ENCODE results near the gene KRTAP4-8. TPM values are rescaled to one million over a fixed set of nuclear protein-coding genes. Genes with fewer than 3 reads are reported as not detected.
"Not testable (repeated sequence)": the region's sequence is repeated elsewhere in the genome, so short reads cannot be mapped to it uniquely, and the experiment has no call there.

The KRTAP4-8 gene
- total RNA-seq, 1 donor from 2014 or later = not detected

DNA sequence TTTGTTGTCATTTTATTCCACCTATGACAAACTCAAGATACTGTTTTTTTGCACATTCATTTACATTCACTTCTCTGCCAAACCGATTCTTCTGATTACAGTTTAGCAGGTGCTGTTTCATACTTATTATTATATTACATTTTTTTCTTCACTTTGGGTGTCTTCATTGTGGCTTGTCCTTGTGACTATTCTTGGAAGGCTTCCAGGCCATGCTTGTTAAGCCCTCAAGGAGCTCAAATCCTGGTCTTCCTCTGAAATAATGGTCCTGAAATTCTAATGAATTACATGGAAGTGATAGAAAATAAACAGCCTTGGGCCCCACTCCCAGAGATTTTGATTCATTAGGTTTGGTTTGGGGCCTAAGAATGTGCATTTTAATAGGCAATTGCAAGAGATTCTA is 33.6 kb downstream of the KRTAP4-8 start:
- DNase-seq (ENCODE audit: low read depth, low spot score) = no peak
- TF ChIP-seq, protein P1, sequence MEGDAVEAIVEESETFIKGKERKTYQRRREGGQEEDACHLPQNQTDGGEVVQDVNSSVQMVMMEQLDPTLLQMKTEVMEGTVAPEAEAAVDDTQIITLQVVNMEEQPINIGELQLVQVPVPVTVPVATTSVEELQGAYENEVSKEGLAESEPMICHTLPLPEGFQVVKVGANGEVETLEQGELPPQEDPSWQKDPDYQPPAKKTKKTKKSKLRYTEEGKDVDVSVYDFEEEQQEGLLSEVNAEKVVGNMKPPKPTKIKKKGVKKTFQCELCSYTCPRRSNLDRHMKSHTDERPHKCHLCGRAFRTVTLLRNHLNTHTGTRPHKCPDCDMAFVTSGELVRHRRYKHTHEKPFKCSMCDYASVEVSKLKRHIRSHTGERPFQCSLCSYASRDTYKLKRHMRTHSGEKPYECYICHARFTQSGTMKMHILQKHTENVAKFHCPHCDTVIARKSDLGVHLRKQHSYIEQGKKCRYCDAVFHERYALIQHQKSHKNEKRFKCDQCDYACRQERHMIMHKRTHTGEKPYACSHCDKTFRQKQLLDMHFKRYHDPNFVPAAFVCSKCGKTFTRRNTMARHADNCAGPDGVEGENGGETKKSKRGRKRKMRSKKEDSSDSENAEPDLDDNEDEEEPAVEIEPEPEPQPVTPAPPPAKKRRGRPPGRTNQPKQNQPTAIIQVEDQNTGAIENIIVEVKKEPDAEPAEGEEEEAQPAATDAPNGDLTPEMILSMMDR (conservative IDR thresholded peaks at IDR 0.05) = no peak
- no peaks in the 10 kb centered on the region for H3K36me3 Mint-ChIP-seq (ENCODE audit: low read depth)
- no peaks in the 10 kb centered on the region for H3K9me3 Mint-ChIP-seq
- no peak overlapping the region for H3K4me3 Mint-ChIP-seq
- H3K27me3 Mint-ChIP-seq (ENCODE audit: low read depth) = no peaks in the 10 kb centered on the region
- peaks cover 6% of the 10 kb centered on the region for H3K4me1 Mint-ChIP-seq
- H3K27ac Mint-ChIP-seq (ENCODE audit: unreplicated experiment) = no peak overlapping the region

DNA sequence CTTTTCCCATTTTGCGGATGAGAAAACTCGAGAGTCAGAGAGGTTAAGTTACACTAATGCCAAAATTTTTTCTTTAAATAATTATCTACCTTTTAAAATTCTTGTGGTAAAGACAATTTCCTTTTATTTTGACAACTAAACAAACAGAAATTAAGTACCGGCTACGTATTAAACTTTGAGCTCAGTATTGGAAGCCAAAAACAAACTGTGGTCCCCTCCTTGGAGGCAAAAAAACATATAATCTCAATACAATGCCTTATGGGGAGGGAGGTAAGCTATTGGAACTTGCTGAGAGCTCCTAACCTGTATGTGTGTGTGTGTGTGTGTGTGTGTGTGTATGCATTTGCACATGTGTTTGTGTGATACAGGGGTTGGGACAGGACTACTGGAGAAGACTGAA is 34.5 kb downstream of the KRTAP4-8 start:
- DNase-seq (ENCODE audit: low read depth, low spot score) = no peak
- Mint-ChIP-seq H3K27ac (ENCODE audit: unreplicated experiment) (no peak overlapping the region), H3K9me3 (no peaks in the 10 kb centered on the region)

DNA sequence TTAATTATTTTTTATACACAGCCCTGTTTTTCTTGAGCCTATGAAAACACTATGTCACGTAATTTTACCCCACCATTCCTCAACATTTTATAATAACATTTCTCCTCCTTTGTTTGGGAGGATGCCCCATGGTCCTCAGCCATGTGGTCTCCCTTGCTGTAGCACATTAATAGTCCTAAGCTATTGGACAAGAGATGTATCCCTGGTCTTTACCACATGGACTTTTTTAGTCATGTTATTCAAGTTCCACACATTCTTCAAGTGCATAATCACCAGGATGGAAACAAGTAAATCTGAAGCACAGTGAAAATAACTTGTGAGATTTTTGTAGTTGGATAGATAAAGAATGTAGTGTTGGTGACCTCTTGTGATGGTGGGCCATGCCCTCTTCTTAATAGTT is 36.0 kb downstream of the KRTAP4-8 start:
- no peaks in the 10 kb centered on the region for H3K27me3 Mint-ChIP-seq (ENCODE audit: low read depth)
- TF ChIP-seq, protein P1 (conservative IDR thresholded peaks at IDR 0.05) = no peak
- peak overlapping the region; percentile 43 for H3K27ac Mint-ChIP-seq (ENCODE audit: unreplicated experiment)
- DNase-seq (ENCODE audit: low read depth, low spot score) = no peak
- peaks cover 8% of the 10 kb centered on the region for H3K4me1 Mint-ChIP-seq
- no peak overlapping the region for H3K4me3 Mint-ChIP-seq
- peaks cover 7% of the 10 kb centered on the region for H3K9me3 Mint-ChIP-seq
- H3K36me3 Mint-ChIP-seq (ENCODE audit: low read depth) = no peaks in the 10 kb centered on the region

More for the DNA sequence above, 34.5 kb downstream of the KRTAP4-8 start:
- TF ChIP-seq, protein P1 (conservative IDR thresholded peaks at IDR 0.05) = no peak
- Mint-ChIP-seq H3K4me1 (peaks cover 8% of the 10 kb centered on the region), H3K4me3 (no peak overlapping the region), H3K27me3 (ENCODE audit: low read depth) (no peaks in the 10 kb centered on the region), H3K36me3 (ENCODE audit: low read depth) (no peaks in the 10 kb centered on the region)

DNA sequence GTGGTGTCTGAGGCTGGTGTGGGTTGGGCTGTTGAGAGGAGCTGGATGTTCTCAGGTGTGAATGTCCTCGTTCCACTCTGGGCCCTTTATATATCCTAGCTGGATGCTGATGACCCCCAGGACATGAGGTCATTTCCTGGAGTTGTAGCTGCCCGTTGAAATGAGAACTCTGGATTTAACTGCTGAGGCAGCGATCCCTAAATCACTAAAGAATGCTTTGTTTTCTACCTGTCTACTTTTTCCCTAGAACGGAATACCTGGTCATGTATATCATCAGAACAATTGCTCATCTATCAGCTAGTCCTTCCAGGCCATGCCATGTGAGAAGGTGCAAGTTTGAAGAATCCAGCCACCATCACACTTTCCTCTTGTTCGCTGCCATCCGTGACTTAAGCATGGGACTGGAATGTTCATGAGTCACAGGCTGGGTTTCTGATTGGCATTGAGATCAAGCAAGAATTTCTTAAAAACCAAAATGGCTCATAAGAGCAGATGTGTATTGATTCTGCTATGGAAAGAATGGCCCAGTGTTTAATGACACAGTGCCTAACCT is 37.8 kb downstream of the KRTAP4-8 start, which contains the start of gene KRTAP2-3:
Gene KRTAP2-3 (minus strand): TSS at position 63 of the 553 bp plus-strand sequence. CDS start 64 bp downstream, outside the sequence.
- TF ChIP-seq, protein P1 (conservative IDR thresholded peaks at IDR 0.05) = no peak
- no peak within 1 kb of the TSS for H3K4me3 Mint-ChIP-seq
- no peaks in the 10 kb centered on the region for H3K27me3 Mint-ChIP-seq (ENCODE audit: low read depth)
- peaks cover 7% of the 10 kb centered on the region for H3K9me3 Mint-ChIP-seq
- no peak for DNase-seq (ENCODE audit: low read depth, low spot score)
- peaks cover 8% of the 10 kb centered on the region for H3K4me1 Mint-ChIP-seq
- no peak within 1 kb of the TSS for H3K27ac Mint-ChIP-seq (ENCODE audit: unreplicated experiment)
- H3K36me3 Mint-ChIP-seq (ENCODE audit: low read depth) = no peaks in the 10 kb centered on the region

DNA sequence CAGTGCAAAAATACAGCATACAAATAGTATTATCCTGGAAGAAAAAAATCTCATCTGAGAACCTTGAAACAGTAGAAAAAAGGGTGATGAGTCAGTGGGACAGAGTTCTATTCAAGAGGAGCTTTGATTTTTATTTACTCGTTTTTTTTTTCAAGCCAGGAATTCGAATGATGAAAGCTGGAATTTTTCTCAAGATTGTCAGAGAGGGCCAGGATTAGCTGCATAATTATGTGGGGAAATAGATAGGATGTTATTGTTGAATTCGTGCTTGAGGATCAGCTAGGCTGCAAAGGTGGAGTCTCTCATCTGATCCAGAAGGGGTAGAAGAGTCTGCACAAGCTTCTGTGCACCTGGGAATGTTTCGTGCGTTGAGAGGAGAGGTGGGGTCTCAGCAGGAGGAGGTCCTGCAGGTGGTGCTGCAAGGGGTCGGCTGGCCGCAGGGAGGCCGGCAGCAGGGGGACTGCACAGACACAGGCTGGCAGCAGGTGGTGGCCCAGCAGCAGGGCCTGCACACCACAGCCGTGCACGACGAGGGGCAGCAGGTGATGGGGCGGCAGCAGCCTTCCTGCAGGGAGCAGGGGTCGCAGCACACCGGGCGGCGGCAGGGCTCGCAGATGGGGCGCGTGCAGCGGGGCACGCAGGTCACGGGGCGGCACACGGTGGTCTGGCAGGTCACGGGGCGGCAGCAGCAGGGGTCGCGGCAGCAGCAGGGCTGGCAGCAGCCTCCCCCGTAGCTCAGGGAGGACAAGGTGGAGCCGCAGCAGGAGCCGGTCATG is 38.5 kb downstream of the KRTAP4-8 start:
- not testable (repeated sequence) for DNase-seq (ENCODE audit: low read depth, low spot score); H3K27ac Mint-ChIP-seq (ENCODE audit: unreplicated experiment)

DNA sequence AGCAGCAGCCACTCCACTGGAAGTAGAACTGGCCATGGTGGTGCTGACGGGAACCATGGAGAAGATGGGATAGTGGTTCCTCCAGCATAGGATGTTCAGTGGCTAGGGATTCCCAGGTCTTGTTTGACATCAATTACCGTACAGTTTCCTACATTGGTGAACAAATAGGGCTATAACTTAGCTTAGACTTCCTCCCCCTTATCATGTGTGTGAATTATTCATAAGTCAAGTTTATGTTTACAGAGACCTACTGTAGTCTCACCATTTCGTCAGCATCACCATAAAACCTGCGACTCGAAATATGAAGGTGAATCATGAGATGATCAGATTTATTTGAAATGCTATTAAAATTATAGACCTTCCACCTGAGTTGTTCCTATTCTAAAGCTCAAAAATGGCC is 39.2 kb downstream of the KRTAP4-8 start:
- H3K4me3 Mint-ChIP-seq = no peak overlapping the region
- no peaks in the 10 kb centered on the region for H3K27me3 Mint-ChIP-seq (ENCODE audit: low read depth)
- TF ChIP-seq, protein P1 (conservative IDR thresholded peaks at IDR 0.05) = no peak
- H3K4me1 Mint-ChIP-seq = peaks cover 8% of the 10 kb centered on the region
- no peaks in the 10 kb centered on the region for H3K36me3 Mint-ChIP-seq (ENCODE audit: low read depth)
- no peak for DNase-seq (ENCODE audit: low read depth, low spot score)
- peaks cover 7% of the 10 kb centered on the region for H3K9me3 Mint-ChIP-seq
- no peak overlapping the region for H3K27ac Mint-ChIP-seq (ENCODE audit: unreplicated experiment)

More for the DNA sequence above, 38.5 kb downstream of the KRTAP4-8 start:
- not testable (repeated sequence) for H3K36me3 Mint-ChIP-seq (ENCODE audit: low read depth); H3K4me1 Mint-ChIP-seq; H3K4me3 Mint-ChIP-seq; H3K9me3 Mint-ChIP-seq; H3K27me3 Mint-ChIP-seq (ENCODE audit: low read depth)

All from neural crest cell (in vitro differentiated cells).